ENCODE measurements around the gene SLC49A3.

DNA sequence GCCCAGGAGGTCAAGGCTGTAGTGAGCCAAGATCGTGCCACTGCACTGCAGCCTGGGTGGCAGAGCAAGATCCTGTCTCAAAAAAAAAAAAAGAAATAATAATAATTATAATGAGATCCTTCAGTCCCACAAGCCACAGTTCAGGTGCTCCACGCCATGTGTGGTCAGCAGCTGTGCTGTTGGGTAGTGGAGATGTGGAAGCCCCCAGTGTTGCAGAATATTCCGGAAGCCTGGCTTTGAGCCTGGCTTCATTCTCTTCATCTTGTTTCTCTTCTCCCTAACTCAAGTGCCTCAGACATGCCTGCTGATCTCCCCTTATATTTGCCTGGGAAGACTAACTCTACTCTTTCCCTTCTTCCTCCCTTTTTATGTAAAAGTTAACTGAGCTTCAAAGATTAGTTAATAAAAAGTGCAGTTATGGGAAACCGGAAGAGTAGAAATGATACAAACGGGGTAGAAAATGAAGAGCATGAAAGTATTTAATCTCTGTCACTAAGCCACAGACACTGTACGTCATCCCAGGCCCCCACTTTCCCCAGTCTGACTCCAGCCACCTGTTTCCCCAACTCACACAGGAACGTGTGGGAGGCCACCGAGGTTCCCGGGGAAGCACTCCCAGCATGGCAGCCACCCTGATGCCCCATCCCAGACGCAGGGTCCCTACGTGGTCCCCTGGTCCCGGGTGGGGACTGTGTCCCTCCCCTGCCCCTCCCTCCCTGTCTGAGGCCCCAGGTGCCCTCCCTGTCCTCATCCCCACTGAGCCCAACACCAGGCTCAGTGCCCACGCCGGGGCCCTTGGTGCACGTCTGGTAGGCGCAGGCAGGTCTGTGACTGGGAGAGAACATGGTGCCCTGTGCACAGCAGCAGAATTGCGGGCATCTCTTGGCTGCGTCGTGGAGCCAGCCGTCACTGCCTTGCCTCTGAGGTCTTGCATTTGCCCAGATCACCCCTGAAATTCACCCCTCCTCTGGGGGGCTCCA lies 40.7 kb upstream of the SLC49A3 start:
- TF ChIP-seq EZH2 (IDR thresholded peaks at IDR 0.05; ENCODE audit: borderline replicate concordance, insufficient read depth, low read length, poor library complexity, severe bottlenecking): no peak
- no peak for TF ChIP-seq TAF1 (IDR thresholded peaks at IDR 0.05; ENCODE audit: low read depth)
- TF ChIP-seq, protein P1, sequence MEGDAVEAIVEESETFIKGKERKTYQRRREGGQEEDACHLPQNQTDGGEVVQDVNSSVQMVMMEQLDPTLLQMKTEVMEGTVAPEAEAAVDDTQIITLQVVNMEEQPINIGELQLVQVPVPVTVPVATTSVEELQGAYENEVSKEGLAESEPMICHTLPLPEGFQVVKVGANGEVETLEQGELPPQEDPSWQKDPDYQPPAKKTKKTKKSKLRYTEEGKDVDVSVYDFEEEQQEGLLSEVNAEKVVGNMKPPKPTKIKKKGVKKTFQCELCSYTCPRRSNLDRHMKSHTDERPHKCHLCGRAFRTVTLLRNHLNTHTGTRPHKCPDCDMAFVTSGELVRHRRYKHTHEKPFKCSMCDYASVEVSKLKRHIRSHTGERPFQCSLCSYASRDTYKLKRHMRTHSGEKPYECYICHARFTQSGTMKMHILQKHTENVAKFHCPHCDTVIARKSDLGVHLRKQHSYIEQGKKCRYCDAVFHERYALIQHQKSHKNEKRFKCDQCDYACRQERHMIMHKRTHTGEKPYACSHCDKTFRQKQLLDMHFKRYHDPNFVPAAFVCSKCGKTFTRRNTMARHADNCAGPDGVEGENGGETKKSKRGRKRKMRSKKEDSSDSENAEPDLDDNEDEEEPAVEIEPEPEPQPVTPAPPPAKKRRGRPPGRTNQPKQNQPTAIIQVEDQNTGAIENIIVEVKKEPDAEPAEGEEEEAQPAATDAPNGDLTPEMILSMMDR (IDR thresholded peaks at IDR 0.05; ENCODE audit: poor library complexity, severe bottlenecking): no peak

Data from neural cell (in vitro differentiated cells).